ENCODE data around the gene LRRK1. TPM values are rescaled to one million over a fixed set of nuclear protein-coding genes. Genes with fewer than 3 reads are reported as not detected.

The LRRK1 gene
- total and polyA plus RNA-seq, 2 donors (not counting 1 experiment from before 2014, with no cell fraction given) = 19.8 to 53.0 TPM

GRCh38 chr15:101083336-101084045, 164.3 kb downstream of the LRRK1 start:
- Histone ChIP-seq H3K4me3 (ENCODE audit: control extremely low read depth in 1 of 5, extremely low read depth in 1 of 5, insufficient read depth in 1 of 5, low read depth in 2 of 5, low read length in 4 of 5) (no peak overlapping the region), H3K4me1 (ENCODE audit: control insufficient read depth in 2 of 2, insufficient read depth in 2 of 2, low read length in 2 of 2) (peaks cover 0 to under 1% of the 10 kb centered on the region in 2 donors), H3K79me2 (ENCODE audit: control insufficient read depth, insufficient read depth, low read length) (no peaks in the 10 kb centered on the region), H3K36me3 (replicated peaks in 1 of 2; ENCODE audit: control extremely low read depth in 1 of 2, control insufficient read depth in 1 of 2, extremely low read depth in 1 of 2, insufficient read depth in 2 of 2, low read length in 1 of 2) (no peaks in the 10 kb centered on the region), H2AFZ (ENCODE audit: insufficient read depth, low read depth, low read length, poor library complexity, severe bottlenecking) (no peak overlapping the region), H3K4me2 (replicated peaks; ENCODE audit: low read depth, low read length, poor library complexity, severe bottlenecking) (no peak overlapping the region), H4K20me1 (ENCODE audit: control insufficient read depth, insufficient read depth, low read length, poor library complexity, severe bottlenecking) (no peaks in the 10 kb centered on the region), H3K27ac (ENCODE audit: low read length in 2 of 2) (no peak overlapping the region), H3K9me3 (ENCODE audit: control extremely low read depth in 1 of 3, control insufficient read depth in 2 of 3, insufficient read depth in 1 of 3, low read length in 2 of 3) (peaks cover 0 to 3% (median 0%) of the 10 kb centered on the region in 3 donors), H3K9ac (ENCODE audit: low read length) (no peak overlapping the region), H3K27me3 (replicated peaks in 1 of 4; ENCODE audit: control extremely low read depth in 1 of 4, control insufficient read depth in 3 of 4, insufficient read depth in 4 of 4, low read length in 3 of 4) (peaks cover 0 to 3% (median 0%) of the 10 kb centered on the region in 4 experiments)
- intact Hi-C loops (cut with micrococcal nuclease) = no loop called here
- Mint-ChIP-seq H3K4me3 (no peak overlapping the region), H3K27ac (no peak overlapping the region), H3K27me3 (no peaks in the 10 kb centered on the region), H3K9me3 (ENCODE audit: insufficient read depth) (no peaks in the 10 kb centered on the region), H3K4me1 (no peaks in the 10 kb centered on the region)
- no peak for DNase-seq
- WGBS (ENCODE audit: insufficient coverage) = 92% methylated on average over 10 of the region's 11 CpGs
- ChIA-PET POLR2A (no interaction called here), CTCF (interaction anchor here (1.4 to 8.7 kb wide), 4 partner anchors 68 to 174 kb away, joined by 4 to 138 read pairs (median 8); partner anchors contain the start of gene CHSY1)
- no peak for ATAC-seq (ENCODE audit: low read depth)
- TF ChIP-seq, protein P1, sequence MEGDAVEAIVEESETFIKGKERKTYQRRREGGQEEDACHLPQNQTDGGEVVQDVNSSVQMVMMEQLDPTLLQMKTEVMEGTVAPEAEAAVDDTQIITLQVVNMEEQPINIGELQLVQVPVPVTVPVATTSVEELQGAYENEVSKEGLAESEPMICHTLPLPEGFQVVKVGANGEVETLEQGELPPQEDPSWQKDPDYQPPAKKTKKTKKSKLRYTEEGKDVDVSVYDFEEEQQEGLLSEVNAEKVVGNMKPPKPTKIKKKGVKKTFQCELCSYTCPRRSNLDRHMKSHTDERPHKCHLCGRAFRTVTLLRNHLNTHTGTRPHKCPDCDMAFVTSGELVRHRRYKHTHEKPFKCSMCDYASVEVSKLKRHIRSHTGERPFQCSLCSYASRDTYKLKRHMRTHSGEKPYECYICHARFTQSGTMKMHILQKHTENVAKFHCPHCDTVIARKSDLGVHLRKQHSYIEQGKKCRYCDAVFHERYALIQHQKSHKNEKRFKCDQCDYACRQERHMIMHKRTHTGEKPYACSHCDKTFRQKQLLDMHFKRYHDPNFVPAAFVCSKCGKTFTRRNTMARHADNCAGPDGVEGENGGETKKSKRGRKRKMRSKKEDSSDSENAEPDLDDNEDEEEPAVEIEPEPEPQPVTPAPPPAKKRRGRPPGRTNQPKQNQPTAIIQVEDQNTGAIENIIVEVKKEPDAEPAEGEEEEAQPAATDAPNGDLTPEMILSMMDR (IDR thresholded peaks at IDR 0.05) = no peak
- TF ChIP-seq EZH2 (IDR thresholded peaks at IDR 0.05; ENCODE audit: borderline replicate concordance, insufficient read depth, low read depth, low read length, poor library complexity, severe bottlenecking) = no peak

- Mint-ChIP-seq H3K4me3 (no peak overlapping the region), H3K9me3 (ENCODE audit: insufficient read depth) (no peaks in the 10 kb centered on the region), H3K27me3 (no peaks in the 10 kb centered on the region), H3K4me1 (peaks cover 2% of the 10 kb centered on the region), H3K27ac (no peak overlapping the region)
- no peak for DNase-seq
- H3K4me3 ChIP-seq (ENCODE audit: control extremely low read depth in 1 of 5, extremely low read depth in 1 of 5, insufficient read depth in 1 of 5, low read depth in 2 of 5, low read length in 4 of 5) = no peak overlapping the region
- no peaks in the 10 kb centered on the region for H3K36me3 ChIP-seq (replicated peaks in 1 of 2; ENCODE audit: control extremely low read depth in 1 of 2, control insufficient read depth in 1 of 2, extremely low read depth in 1 of 2, insufficient read depth in 2 of 2, low read length in 1 of 2)
- 96% methylated on average over 5 of the region's 10 CpGs for WGBS (ENCODE audit: insufficient coverage)
- no peak overlapping the region for H3K9ac ChIP-seq (ENCODE audit: low read length)
- ATAC-seq (ENCODE audit: low read depth) = no peak
- no peaks in the 10 kb centered on the region for H3K79me2 ChIP-seq (ENCODE audit: control insufficient read depth, insufficient read depth, low read length)
- intact Hi-C loops (cut with micrococcal nuclease) = loop anchor here (5.0 kb wide), 1 partner anchor 68 kb away; no protein-coding TSS in a partner anchor
- POLR2A ChIA-PET = no interaction called here
- no peak overlapping the region for H2AFZ ChIP-seq (ENCODE audit: insufficient read depth, low read depth, low read length, poor library complexity, severe bottlenecking)
- H4K20me1 ChIP-seq (ENCODE audit: control insufficient read depth, insufficient read depth, low read length, poor library complexity, severe bottlenecking) = no peaks in the 10 kb centered on the region
- CTCF ChIA-PET = interaction anchor here (1.0 to 8.7 kb wide), 4 partner anchors 69 to 176 kb away, joined by 3 to 138 read pairs (median 6); partner anchors contain the start of gene CHSY1
- peaks cover 0 to 3% (median 0%) of the 10 kb centered on the region in 4 experiments for H3K27me3 ChIP-seq (replicated peaks in 1 of 4; ENCODE audit: control extremely low read depth in 1 of 4, control insufficient read depth in 3 of 4, insufficient read depth in 4 of 4, low read length in 3 of 4)
- TF ChIP-seq EZH2 (IDR thresholded peaks at IDR 0.05; ENCODE audit: borderline replicate concordance, insufficient read depth, low read depth, low read length, poor library complexity, severe bottlenecking) = no peak
- TF ChIP-seq, protein P1 (IDR thresholded peaks at IDR 0.05) = no peak
- H3K4me2 ChIP-seq (replicated peaks; ENCODE audit: low read depth, low read length, poor library complexity, severe bottlenecking) = no peak overlapping the region
- H3K4me1 ChIP-seq (ENCODE audit: control insufficient read depth in 2 of 2, insufficient read depth in 2 of 2, low read length in 2 of 2) = peaks cover 0 to 6% of the 10 kb centered on the region in 2 donors
- no peak overlapping the region for H3K27ac ChIP-seq (ENCODE audit: low read length in 2 of 2)
- H3K9me3 ChIP-seq (ENCODE audit: control extremely low read depth in 1 of 3, control insufficient read depth in 2 of 3, insufficient read depth in 1 of 3, low read length in 2 of 3) = peaks cover 0 to 3% (median 0%) of the 10 kb centered on the region in 3 donors
Observed at GRCh38 chr15:101084801-101085200, 165.6 kb downstream of the LRRK1 start.
